GM12878 (cell line): ENCODE data around the gene TMEM151A. TPM values are rescaled to one million over a fixed set of nuclear protein-coding genes. Genes with fewer than 3 reads are reported as not detected.

ENCODE experiments used
- BACH1 ChIP-seq: fragments of 450-650 bp; IDR thresholded peaks from 2 replicates; pipeline ENCODE4 v1.6.1; 2017; ENCODE audit warnings: mild to moderate bottlenecking, borderline replicate concordance
- CBX3 ChIP-seq: fragments of 200-600 bp; sonication (generic); IDR thresholded peaks from 2 replicates; pipeline ENCODE4 v1.6.1; 2016; ENCODE audit warnings: low read depth, borderline replicate concordance
- EGR1 ChIP-seq, 2 experiments: IDR thresholded peaks; 1 replicate in 1 of 2; 2 replicates in 1 of 2; pipeline ENCODE4 v1.6.1; 2011 to 2012; ENCODE audit warnings: low read depth in 2 of 2, low read length in 2 of 2, borderline replicate concordance in 1 of 2, mild to moderate bottlenecking in 1 of 2, moderate library complexity in 1 of 2
- ELK1 ChIP-seq: IDR thresholded peaks from 2 replicates; pipeline ENCODE4 v1.6.1; 2012; ENCODE audit warnings: low read depth, low read length, improper control_type of control experiment
- GATAD2B ChIP-seq: fragments of 450-650 bp; conservative IDR thresholded peaks from 2 replicates; pipeline ENCODE4 v1.6.1; 2017; ENCODE audit warnings: low read depth, mild to moderate bottlenecking, moderate library complexity
- HCFC1 ChIP-seq: fragments of 150-350 bp; IDR thresholded peaks from 2 replicates; pipeline ENCODE4 v1.6.1; 2014; ENCODE audit warnings: low read length
- IRF3 ChIP-seq: fragments of 450-650 bp; IDR thresholded peaks from 2 replicates; pipeline ENCODE4 v1.6.1; 2014; ENCODE audit warnings: mild to moderate bottlenecking
- LARP7 ChIP-seq: fragments of 450-650 bp; IDR thresholded peaks from 2 replicates; pipeline ENCODE4 v1.6.1; 2017; ENCODE audit warnings: mild to moderate bottlenecking
- MEF2B ChIP-seq: fragments of 450-650 bp; IDR thresholded peaks from 2 replicates; pipeline ENCODE4 v1.6.1; 2018; ENCODE audit warnings: mild to moderate bottlenecking, moderate library complexity; ENCODE audit not compliant: partially characterized antibody, poor library complexity, severe bottlenecking
- MXI1 ChIP-seq: fragments of 150-350 bp; IDR thresholded peaks from 2 replicates; pipeline ENCODE4 v1.6.1; 2011; ENCODE audit warnings: low read depth, mild to moderate bottlenecking, inconsistent platforms, low read length, improper control_type of control experiment
- MYC ChIP-seq: IDR thresholded peaks from 2 replicates; pipeline ENCODE4 v1.6.1; 2011; ENCODE audit warnings: mild to moderate bottlenecking, low read length, moderate library complexity, inconsistent platforms; ENCODE audit not compliant: insufficient read depth, insufficient replicate concordance, insufficient read length, severe bottlenecking
- NFIC ChIP-seq: IDR thresholded peaks from 2 replicates; pipeline ENCODE4 v1.6.1; 2012; ENCODE audit warnings: low read depth, mild to moderate bottlenecking, inconsistent platforms, low read length, moderate library complexity
- NFYB ChIP-seq: IDR thresholded peaks from 2 replicates; pipeline ENCODE4 v1.6.1; 2011; ENCODE audit warnings: low read depth, mild to moderate bottlenecking, low read length, improper control_type of control experiment, moderate library complexity; ENCODE audit not compliant: insufficient read depth
- NR2F1 ChIP-seq: fragments of 450-650 bp; conservative IDR thresholded peaks from 2 replicates; pipeline ENCODE4 v1.6.1; 2017; ENCODE audit warnings: mild to moderate bottlenecking
- PAX8 ChIP-seq: fragments of 450-650 bp; IDR thresholded peaks from 2 replicates; pipeline ENCODE4 v1.6.1; 2017; ENCODE audit warnings: mild to moderate bottlenecking, moderate library complexity
- POLR2AphosphoS5 ChIP-seq: IDR thresholded peaks from 2 replicates; pipeline ENCODE4 v1.6.1; 2011; ENCODE audit warnings: mild to moderate bottlenecking, low read length, inconsistent platforms
- RB1 ChIP-seq: fragments of 450-650 bp; formaldehyde crosslinking; IDR thresholded peaks from 2 replicates; pipeline ENCODE4 v1.6.1; 2017; ENCODE audit warnings: mild to moderate bottlenecking, borderline replicate concordance
- SP1 ChIP-seq: IDR thresholded peaks from one replicate; pipeline ENCODE4 v1.6.1; 2011; ENCODE audit warnings: low read depth, low read length
- SREBF2 ChIP-seq: IDR thresholded peaks from 2 replicates; pipeline ENCODE4 v1.6.1; 2012; ENCODE audit warnings: mild to moderate bottlenecking, low read length
- STAT3 ChIP-seq: IDR thresholded peaks from 2 replicates; pipeline ENCODE4 v1.6.1; 2011; ENCODE audit warnings: low read depth, low read length, improper control_type of control experiment
- TCF3 ChIP-seq: IDR thresholded peaks from 2 replicates; pipeline ENCODE4 v1.6.1; 2012; ENCODE audit warnings: low read depth, mild to moderate bottlenecking, low read length, borderline replicate concordance; ENCODE audit not compliant: insufficient read depth
- ZZZ3 ChIP-seq: IDR thresholded peaks from 2 replicates; pipeline ENCODE4 v1.6.1; 2011; ENCODE audit warnings: low read depth; ENCODE audit not compliant: control insufficient read depth, insufficient read length
- polyA plus RNA-seq, 11 experiments: library from polyadenylated mRNA; depleted of rRNA in 4 of 11; unstranded in 6 of 11; stranded (reverse) in 5 of 11; fragments of >200 nt; fragmentation: Nextera tagmentation in 4 of 11; fragmentation: Illumina TruSeq in 1 of 11; extraction: Ambion mirVana in 4 of 11; extraction: Trizol in 1 of 11; gene quantifications; 1 replicate in 1 of 11; 2 replicates in 10 of 11; pipeline versions ENCODE4 v1.2.1 to v1.2.3, GENCODE V29; 2011 to 2016; ENCODE audit warnings: inconsistent platforms in 2 of 11, missing spikeins in 2 of 11, low read depth in 1 of 11
- total RNA-seq, 4 experiments: library from RNA; depleted of rRNA in 3 of 4; stranded (reverse); fragments of >200 nt in 3 of 4; fragmentation: Illumina TruSeq in 1 of 4; extraction: Trizol in 1 of 4; gene quantifications; 2 replicates each; pipeline versions ENCODE4 v1.2.1 to v1.2.3, GENCODE V29; 2013 to 2021
- TF ChIP-seq, protein P1 (sequence below): fragments of 450-650 bp; IDR thresholded peaks from 2 replicates; pipeline ENCODE4 v1.6.1; 2016; ENCODE audit warnings: mild to moderate bottlenecking
- TF ChIP-seq, protein P2 (sequence below): IDR thresholded peaks from 2 replicates; pipeline ENCODE4 v1.6.1; 2012; ENCODE audit warnings: low read depth, low read length, improper control_type of control experiment
- TF ChIP-seq, protein P3 (sequence below): fragments of 450-650 bp; conservative IDR thresholded peaks from 2 replicates; pipeline ENCODE4 v1.6.1; 2017; ENCODE audit warnings: mild to moderate bottlenecking, moderate library complexity

TMEM151A gene
- total and polyA plus RNA-seq, 10 of the 15 experiments (the other 5 are each of a cell fraction or from before 2014, with no cell fraction given), result not detected

DNA sequence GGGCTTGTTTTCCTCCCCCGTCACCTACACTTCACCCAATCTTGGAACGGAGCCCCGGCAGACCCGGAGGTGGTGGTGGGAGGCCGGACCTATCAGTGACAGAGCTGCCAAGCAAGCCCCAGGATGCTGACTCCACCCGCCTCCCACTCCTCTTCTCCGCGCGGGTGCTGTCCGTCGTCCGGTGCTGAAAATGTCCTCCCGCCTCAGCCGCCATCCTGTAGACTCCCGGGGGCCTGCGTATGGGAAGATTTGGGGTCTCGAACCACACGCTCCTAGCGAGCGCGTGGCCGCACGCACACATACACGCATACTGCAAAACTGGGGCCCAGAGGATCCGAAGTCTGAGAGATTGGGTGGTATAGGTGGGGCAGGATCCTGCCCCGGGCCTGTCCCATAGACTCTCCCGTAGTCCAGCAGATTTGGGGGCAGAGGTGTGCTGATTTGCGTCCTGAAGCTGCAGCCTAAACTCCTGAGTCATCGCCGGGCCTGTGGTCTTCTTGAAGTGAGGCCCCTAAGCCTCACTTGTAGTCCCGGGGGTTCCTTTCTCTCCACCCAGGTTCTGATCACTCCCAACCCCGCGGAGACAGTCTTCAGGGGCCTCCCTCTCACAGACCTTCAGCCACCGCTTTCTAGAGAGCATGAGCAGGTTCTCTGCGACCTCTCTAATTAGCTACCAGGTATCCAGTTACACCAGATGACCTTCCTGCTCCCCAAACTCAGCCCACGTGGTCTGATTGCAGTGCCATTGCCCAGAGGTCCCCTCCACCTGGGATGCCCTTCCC is 2.0 kb upstream of the TMEM151A start (continued):
- TF ChIP-seq, protein P1, sequence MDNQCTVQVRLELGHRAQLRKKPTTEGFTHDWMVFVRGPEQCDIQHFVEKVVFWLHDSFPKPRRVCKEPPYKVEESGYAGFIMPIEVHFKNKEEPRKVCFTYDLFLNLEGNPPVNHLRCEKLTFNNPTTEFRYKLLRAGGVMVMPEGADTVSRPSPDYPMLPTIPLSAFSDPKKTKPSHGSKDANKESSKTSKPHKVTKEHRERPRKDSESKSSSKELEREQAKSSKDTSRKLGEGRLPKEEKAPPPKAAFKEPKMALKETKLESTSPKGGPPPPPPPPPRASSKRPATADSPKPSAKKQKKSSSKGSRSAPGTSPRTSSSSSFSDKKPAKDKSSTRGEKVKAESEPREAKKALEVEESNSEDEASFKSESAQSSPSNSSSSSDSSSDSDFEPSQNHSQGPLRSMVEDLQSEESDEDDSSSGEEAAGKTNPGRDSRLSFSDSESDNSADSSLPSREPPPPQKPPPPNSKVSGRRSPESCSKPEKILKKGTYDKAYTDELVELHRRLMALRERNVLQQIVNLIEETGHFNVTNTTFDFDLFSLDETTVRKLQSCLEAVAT, result peak; percentile 10; the same call in 1 of the 2 replicates
- TF ChIP-seq SREBF2 (no peak), NFYB (no peak), ELK1 (no peak), BACH1 (no peak), POLR2AphosphoS5 (no peak; the same call in 1 of the 2 replicates), EGR1 (IDR thresholded peaks at IDR 0.05; ENCODE audit: borderline replicate concordance in 1 of 2, low read depth in 2 of 2, low read length in 2 of 2) (peak in 1 of 2 experiments; percentile 41; a peak in 1 of 3 replicates), RB1 (peak; percentile 63; the same call in 1 of the 2 replicates), CBX3 (no peak), STAT3 (no peak), ZZZ3 (no peak), MEF2B (peak; percentile 12), SP1 (no peak), LARP7 (peak; percentile 67; the same call in 1 of the 2 replicates), TCF3 (no peak), MXI1 (peak; percentile 96), PAX8 (no peak), HCFC1 (no peak), IRF3 (no peak), NFIC (no peak), MYC (no peak), NR2F1 (0 out of 2 replicates have a peak, but pooled peaks have one; percentile 15), GATAD2B (peak; percentile 20; the same call in 1 of the 2 replicates)
- TF ChIP-seq, protein P2, sequence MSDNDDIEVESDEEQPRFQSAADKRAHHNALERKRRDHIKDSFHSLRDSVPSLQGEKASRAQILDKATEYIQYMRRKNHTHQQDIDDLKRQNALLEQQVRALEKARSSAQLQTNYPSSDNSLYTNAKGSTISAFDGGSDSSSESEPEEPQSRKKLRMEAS, result peak; percentile 43; the same call in 1 of the 2 replicates
- TF ChIP-seq, protein P3, sequence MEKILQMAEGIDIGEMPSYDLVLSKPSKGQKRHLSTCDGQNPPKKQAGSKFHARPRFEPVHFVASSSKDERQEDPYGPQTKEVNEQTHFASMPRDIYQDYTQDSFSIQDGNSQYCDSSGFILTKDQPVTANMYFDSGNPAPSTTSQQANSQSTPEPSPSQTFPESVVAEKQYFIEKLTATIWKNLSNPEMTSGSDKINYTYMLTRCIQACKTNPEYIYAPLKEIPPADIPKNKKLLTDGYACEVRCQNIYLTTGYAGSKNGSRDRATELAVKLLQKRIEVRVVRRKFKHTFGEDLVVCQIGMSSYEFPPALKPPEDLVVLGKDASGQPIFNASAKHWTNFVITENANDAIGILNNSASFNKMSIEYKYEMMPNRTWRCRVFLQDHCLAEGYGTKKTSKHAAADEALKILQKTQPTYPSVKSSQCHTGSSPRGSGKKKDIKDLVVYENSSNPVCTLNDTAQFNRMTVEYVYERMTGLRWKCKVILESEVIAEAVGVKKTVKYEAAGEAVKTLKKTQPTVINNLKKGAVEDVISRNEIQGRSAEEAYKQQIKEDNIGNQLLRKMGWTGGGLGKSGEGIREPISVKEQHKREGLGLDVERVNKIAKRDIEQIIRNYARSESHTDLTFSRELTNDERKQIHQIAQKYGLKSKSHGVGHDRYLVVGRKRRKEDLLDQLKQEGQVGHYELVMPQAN, result peak; percentile 97
